Osteoblast (primary cell): ENCODE measurements around the gene NEU1. TPM values are rescaled to one million over a fixed set of nuclear protein-coding genes. Genes with fewer than 3 reads are reported as not detected.
"Not testable (repeated sequence)": the region's sequence is repeated elsewhere in the genome, so short reads cannot be mapped to it uniquely, and the experiment has no call there.

Experiments
- DNase-seq: peaks from one replicate; pipeline ENCODE4 v3.0.0; 2011; ENCODE audit warnings: low spot score, mixed read lengths; ENCODE audit not compliant: insufficient read length; ENCODE audit errors: missing footprints
- H2AFZ ChIP-seq: 2 replicates; pipeline ENCODE4 v1.6.0; 2011; ENCODE audit warnings: mild to moderate bottlenecking, low read length
- H3K27ac ChIP-seq: 2 replicates; pipeline ENCODE4 v1.5.1; 2011; ENCODE audit warnings: mild to moderate bottlenecking, low read depth, low read length, moderate library complexity
- H3K27me3 ChIP-seq: 2 replicates; pipeline ENCODE4 v1.6.0; 2012; ENCODE audit warnings: mild to moderate bottlenecking, control low read depth, inconsistent platforms, low read length, moderate library complexity; ENCODE audit not compliant: insufficient read depth
- H3K36me3 ChIP-seq: 2 replicates; pipeline ENCODE4 v1.5.1; 2011; ENCODE audit warnings: mild to moderate bottlenecking, low read length, control low read depth, moderate library complexity; ENCODE audit not compliant: insufficient read depth
- H3K4me1 ChIP-seq: 2 replicates; pipeline ENCODE4 v1.5.1; 2011; ENCODE audit warnings: mild to moderate bottlenecking, low read length, control low read depth, moderate library complexity; ENCODE audit not compliant: insufficient read depth
- H3K4me2 ChIP-seq: 2 replicates; pipeline ENCODE4 v1.6.0; 2011; ENCODE audit warnings: mild to moderate bottlenecking, low read length; ENCODE audit not compliant: insufficient read depth
- H3K4me3 ChIP-seq: fragments of 200-600 bp; sonication (generic); 3 replicates; pipeline ENCODE4 v1.5.1; 2012; ENCODE audit warnings: mild to moderate bottlenecking, low read length, inconsistent platforms; ENCODE audit not compliant: insufficient read depth
- H3K79me2 ChIP-seq: 2 replicates; pipeline ENCODE4 v1.6.0; 2012; ENCODE audit warnings: mild to moderate bottlenecking, low read length, control low read depth, inconsistent platforms; ENCODE audit not compliant: insufficient read depth
- H3K9me3 ChIP-seq: 2 replicates; pipeline ENCODE4 v1.5.1; 2011; ENCODE audit warnings: low read depth, low read length, control low read depth
- H4K20me1 ChIP-seq: 2 replicates; pipeline ENCODE4 v1.6.0; 2012; ENCODE audit warnings: mild to moderate bottlenecking, low read length, control low read depth; ENCODE audit not compliant: insufficient read depth
- total RNA-seq: library from RNA; depleted of rRNA; stranded (reverse); fragments of >200 nt; gene quantifications from 2 replicates; pipeline ENCODE4 v1.2.3, GENCODE V29; 2012
- TF ChIP-seq, protein P1 (sequence below): IDR thresholded peaks from 2 replicates; pipeline ENCODE4 v1.5.1; 2011; ENCODE audit warnings: mild to moderate bottlenecking, low read depth, low read length, moderate library complexity; ENCODE audit errors: extremely low read depth

NEU1 gene
- total RNA-seq, 1 donor, result 117 TPM

DNA sequence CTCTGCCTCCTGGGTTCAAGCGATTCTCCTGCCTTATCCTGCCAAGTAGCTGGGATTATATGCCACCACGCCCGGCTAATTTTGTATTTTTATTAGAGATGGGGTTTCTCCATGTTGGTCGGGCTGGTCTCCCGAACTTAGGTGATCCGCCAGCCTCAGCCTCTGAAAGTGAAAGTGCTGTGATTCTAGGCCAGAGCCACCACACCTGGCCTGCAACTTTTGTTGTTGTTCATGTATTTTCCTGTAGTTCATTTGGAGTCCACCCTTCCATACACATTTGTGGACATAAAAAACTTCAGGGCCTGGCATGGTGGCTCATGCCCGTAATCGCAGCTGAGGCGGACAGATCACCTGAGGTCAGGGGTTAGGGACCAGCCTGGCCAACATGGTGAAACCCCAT, 20.6 kb downstream of the NEU1 start:
- H3K36me3 ChIP-seq, result peaks cover 39% of the 10 kb centered on the region
- H3K4me3 ChIP-seq, result no peak overlapping the region
- peaks cover 18% of the 10 kb centered on the region for H3K4me1 ChIP-seq
- peaks cover 32% of the 10 kb centered on the region for H4K20me1 ChIP-seq
- no peaks in the 10 kb centered on the region for H3K27me3 ChIP-seq
- H3K79me2 ChIP-seq, result peaks cover 10% of the 10 kb centered on the region
- DNase-seq, result peak; percentile 41
- no peak overlapping the region for H2AFZ ChIP-seq
- TF ChIP-seq, protein P1, sequence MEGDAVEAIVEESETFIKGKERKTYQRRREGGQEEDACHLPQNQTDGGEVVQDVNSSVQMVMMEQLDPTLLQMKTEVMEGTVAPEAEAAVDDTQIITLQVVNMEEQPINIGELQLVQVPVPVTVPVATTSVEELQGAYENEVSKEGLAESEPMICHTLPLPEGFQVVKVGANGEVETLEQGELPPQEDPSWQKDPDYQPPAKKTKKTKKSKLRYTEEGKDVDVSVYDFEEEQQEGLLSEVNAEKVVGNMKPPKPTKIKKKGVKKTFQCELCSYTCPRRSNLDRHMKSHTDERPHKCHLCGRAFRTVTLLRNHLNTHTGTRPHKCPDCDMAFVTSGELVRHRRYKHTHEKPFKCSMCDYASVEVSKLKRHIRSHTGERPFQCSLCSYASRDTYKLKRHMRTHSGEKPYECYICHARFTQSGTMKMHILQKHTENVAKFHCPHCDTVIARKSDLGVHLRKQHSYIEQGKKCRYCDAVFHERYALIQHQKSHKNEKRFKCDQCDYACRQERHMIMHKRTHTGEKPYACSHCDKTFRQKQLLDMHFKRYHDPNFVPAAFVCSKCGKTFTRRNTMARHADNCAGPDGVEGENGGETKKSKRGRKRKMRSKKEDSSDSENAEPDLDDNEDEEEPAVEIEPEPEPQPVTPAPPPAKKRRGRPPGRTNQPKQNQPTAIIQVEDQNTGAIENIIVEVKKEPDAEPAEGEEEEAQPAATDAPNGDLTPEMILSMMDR, result no peak
- H3K27ac ChIP-seq, result no peak overlapping the region
- H3K9me3 ChIP-seq, result no peaks in the 10 kb centered on the region
- no peak overlapping the region for H3K4me2 ChIP-seq

DNA sequence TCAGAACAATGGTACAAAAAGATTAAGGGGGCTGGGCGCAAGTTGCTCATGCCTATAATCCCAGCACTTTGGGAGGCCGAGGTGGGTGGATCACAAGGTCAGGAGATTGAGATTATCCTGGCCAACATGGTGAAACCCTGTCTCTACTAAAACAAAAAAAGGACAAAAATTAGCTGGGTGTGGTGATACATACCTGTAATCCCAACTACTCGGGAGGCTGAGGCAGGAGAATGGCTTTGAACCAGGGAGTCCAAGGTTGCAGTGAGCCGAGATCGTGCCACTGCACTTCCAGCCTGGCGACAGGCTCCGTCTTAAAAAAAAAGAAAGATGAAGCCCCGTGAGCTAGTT, 22.9 kb downstream of the NEU1 start:
- peaks cover 33% of the 10 kb centered on the region for H3K79me2 ChIP-seq
- not testable (repeated sequence) for DNase-seq, H3K4me3 ChIP-seq, H3K4me2 ChIP-seq, H2AFZ ChIP-seq, H3K9me3 ChIP-seq, H3K27ac ChIP-seq, H3K27me3 ChIP-seq
- H4K20me1 ChIP-seq, result peaks cover 48% of the 10 kb centered on the region
- peaks cover 50% of the 10 kb centered on the region for H3K36me3 ChIP-seq
- peaks cover 32% of the 10 kb centered on the region for H3K4me1 ChIP-seq

DNA sequence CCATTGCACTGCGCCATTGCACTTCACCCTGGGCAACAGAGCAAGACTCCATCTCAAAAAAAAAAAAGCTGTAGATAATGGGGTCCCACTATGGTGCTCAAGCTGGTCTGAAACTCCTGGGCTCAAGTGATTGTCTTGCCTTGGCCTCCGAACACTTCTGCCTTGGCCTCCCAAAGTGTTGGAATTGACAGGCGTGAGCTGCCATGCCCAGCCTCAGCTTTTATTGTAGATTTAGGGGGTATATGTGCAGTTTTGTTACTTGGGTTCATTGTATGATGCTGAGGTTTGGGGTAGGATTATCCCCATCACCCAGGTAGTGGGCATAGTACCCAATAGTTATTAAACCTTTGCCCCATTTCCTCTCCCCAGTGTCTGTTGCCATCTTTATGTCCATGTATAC, 23.7 kb downstream of the NEU1 start:
- peaks cover 34% of the 10 kb centered on the region for H3K4me1 ChIP-seq
- peaks cover 50% of the 10 kb centered on the region for H3K36me3 ChIP-seq
- no peaks in the 10 kb centered on the region for H3K9me3 ChIP-seq
- H4K20me1 ChIP-seq, result peaks cover 48% of the 10 kb centered on the region
- H3K4me3 ChIP-seq, result peak overlapping the region; percentile 3
- H3K79me2 ChIP-seq, result peaks cover 40% of the 10 kb centered on the region
- H3K4me2 ChIP-seq, result peak overlapping the region; percentile 53
- no peaks in the 10 kb centered on the region for H3K27me3 ChIP-seq
- peak; percentile 37 for DNase-seq
- TF ChIP-seq, protein P1, result no peak
- no peak overlapping the region for H3K27ac ChIP-seq
- H2AFZ ChIP-seq, result no peak overlapping the region

DNA sequence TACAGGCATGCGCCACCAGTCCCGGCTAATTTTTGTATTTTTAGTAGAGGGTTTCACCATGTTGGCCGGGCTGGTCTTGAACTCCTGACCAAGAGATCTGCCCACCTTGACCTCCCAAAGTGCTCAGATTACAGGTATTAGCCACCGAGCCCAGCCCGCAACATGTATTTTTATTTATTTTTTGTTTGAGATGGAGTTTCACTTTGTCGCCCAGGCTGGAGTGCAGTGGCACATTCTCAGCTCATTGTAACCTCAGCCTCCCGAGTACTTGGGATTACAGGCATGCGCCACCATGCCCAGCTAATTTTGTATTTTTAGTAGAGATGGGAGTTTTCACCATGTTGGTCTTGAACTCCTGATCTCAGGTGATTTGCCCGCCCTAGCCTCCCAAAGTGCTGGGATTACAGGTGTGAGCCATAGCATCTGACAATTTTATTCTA, 24.5 kb downstream of the NEU1 start:
- peaks cover 48% of the 10 kb centered on the region for H4K20me1 ChIP-seq
- not testable (repeated sequence) for H3K27me3 ChIP-seq, H3K9me3 ChIP-seq, H2AFZ ChIP-seq, DNase-seq, H3K27ac ChIP-seq
- H3K4me1 ChIP-seq, result peaks cover 34% of the 10 kb centered on the region
- peak overlapping the region; percentile 91 for H3K4me3 ChIP-seq
- peaks cover 40% of the 10 kb centered on the region for H3K79me2 ChIP-seq
- H3K4me2 ChIP-seq, result peak overlapping the region; percentile 99
- H3K36me3 ChIP-seq, result peaks cover 50% of the 10 kb centered on the region

DNA sequence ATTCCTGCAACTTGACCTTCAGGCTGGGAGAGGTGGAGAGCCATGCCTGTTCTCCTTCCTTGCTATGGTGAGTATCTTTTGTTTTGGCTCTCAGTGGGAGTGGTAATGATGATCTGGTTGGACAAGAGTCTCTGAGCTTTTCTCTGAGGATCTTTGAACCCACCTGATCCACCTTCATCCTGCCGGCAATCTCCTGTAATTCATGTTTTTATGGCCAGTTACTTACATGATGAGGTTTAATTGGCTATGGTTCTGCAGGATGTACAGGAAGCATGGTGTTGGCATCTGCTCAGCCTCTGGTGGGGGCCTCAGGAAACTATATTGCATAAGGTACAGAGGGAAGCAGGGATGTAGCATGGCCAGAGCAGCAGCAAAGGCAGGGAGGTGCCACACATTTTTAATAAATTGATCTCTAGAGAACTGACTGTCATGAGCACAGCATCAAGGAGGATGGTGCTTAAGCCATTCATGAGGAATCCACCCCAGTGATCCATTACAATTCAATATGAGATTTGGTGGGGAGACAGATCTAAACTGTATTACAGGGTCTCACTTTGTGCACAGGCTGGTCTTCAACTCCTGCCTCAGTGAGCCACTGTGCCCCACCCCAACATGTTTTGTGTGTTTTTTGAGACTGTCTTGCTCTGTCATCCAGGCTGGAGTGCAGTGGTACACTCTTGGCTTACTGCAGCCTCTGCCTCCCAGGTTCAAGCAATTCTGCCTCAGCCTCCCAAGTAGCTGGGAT, 25.1 kb downstream of the NEU1 start:
- H2AFZ ChIP-seq, result no peak overlapping the region
- H3K36me3 ChIP-seq, result peaks cover 50% of the 10 kb centered on the region
- peaks cover 34% of the 10 kb centered on the region for H3K4me1 ChIP-seq
- H3K4me2 ChIP-seq, result peak overlapping the region; percentile 99
- TF ChIP-seq, protein P1, result no peak
- H3K79me2 ChIP-seq, result peaks cover 40% of the 10 kb centered on the region
- H3K27ac ChIP-seq, result peak overlapping the region; percentile 100
- peak overlapping the region; percentile 91 for H3K4me3 ChIP-seq
- DNase-seq, result peak; percentile 58
- H3K27me3 ChIP-seq, result no peaks in the 10 kb centered on the region
- H3K9me3 ChIP-seq, result no peaks in the 10 kb centered on the region
- peaks cover 48% of the 10 kb centered on the region for H4K20me1 ChIP-seq
